IPS-15b (cell line): ENCODE measurements around the gene PUS7.

Experiments
- H3K27me3 ChIP-seq: one replicate; pipeline ENCODE4 v1.6.1; 2013; ENCODE audit warnings: low read length; ENCODE audit not compliant: control insufficient read depth, insufficient read depth
- H3K36me3 ChIP-seq: one replicate; pipeline ENCODE4 v1.6.1; 2013; ENCODE audit warnings: low read length; ENCODE audit not compliant: control insufficient read depth, insufficient read depth
- H3K4me1 ChIP-seq: one replicate; pipeline ENCODE4 v1.6.1; 2013; ENCODE audit warnings: mild to moderate bottlenecking, low read length; ENCODE audit not compliant: control insufficient read depth, insufficient read depth
- H3K4me3 ChIP-seq: one replicate; pipeline ENCODE4 v1.5.1; 2013; ENCODE audit warnings: low read depth, low read length
- H3K9ac ChIP-seq: one replicate; pipeline ENCODE4 v1.6.1; 2013; ENCODE audit warnings: low read depth, mild to moderate bottlenecking, low read length
- H3K9me3 ChIP-seq: one replicate; pipeline ENCODE4 v1.6.1; 2013; ENCODE audit warnings: mild to moderate bottlenecking, low read length; ENCODE audit not compliant: control insufficient read depth, insufficient read depth

Gene PUS7

GRCh38 chr7:105493196-105493922 is 28.7 kb downstream of the PUS7 start:
- no peak overlapping the region for H3K9ac ChIP-seq
- H3K27me3 ChIP-seq = no peaks in the 10 kb centered on the region
- no peaks in the 10 kb centered on the region for H3K9me3 ChIP-seq
- H3K4me3 ChIP-seq = no peak overlapping the region
- no peaks in the 10 kb centered on the region for H3K4me1 ChIP-seq
- no peaks in the 10 kb centered on the region for H3K36me3 ChIP-seq

DNA sequence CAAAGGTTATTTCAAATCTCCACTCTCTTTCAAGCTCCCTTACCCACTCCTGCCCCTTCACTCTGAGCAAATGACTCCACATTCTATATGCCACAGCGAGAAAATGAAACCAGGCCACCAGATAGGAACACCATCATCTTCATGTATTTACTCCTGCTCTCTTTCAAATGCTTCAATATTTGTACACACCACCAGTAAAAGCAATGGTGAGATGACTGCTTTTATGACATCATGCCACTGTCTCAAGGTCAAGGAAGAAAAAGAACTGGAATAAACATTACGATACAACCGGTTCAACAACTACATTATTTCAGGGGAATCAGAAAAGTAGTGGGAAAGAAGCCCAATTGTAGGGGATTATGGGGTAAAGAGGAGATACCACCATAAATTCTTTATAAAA is 32.7 kb downstream of the PUS7 start:
- no peaks in the 10 kb centered on the region for H3K27me3 ChIP-seq
- no peak overlapping the region for H3K9ac ChIP-seq
- no peak overlapping the region for H3K4me3 ChIP-seq
- no peaks in the 10 kb centered on the region for H3K4me1 ChIP-seq
- no peaks in the 10 kb centered on the region for H3K36me3 ChIP-seq
- H3K9me3 ChIP-seq = no peaks in the 10 kb centered on the region

- no peaks in the 10 kb centered on the region for H3K9me3 ChIP-seq
- H3K36me3 ChIP-seq = no peaks in the 10 kb centered on the region
- H3K27me3 ChIP-seq = no peaks in the 10 kb centered on the region
- H3K9ac ChIP-seq = no peak overlapping the region
- no peaks in the 10 kb centered on the region for H3K4me1 ChIP-seq
- no peak overlapping the region for H3K4me3 ChIP-seq
These were observed 34.2 kb downstream of the PUS7 start for GRCh38 chr7:105487579-105488571.

DNA sequence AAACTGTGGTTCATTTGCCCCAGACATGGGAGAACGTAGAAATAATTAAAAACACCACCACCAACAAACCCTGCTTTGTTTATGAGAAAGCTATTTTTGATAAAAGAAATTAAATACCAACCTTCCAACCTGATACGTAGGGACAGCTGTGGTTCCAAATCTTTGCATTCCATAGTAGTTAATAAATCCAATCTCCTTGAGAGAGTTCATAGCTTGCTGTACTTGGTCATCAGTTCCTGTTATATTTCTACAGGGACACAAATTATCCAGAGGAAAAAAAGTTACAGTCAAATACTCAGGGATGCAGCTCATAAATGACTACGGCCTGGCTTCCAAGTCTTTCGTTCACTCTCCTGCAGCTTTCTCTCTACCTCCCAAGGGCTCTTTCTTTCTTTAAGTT is 41.1 kb downstream of the PUS7 start:
- Histone ChIP-seq H3K4me1 (no peaks in the 10 kb centered on the region), H3K36me3 (peaks cover 10% of the 10 kb centered on the region), H3K9me3 (no peaks in the 10 kb centered on the region), H3K27me3 (no peaks in the 10 kb centered on the region), H3K4me3 (no peak overlapping the region), H3K9ac (no peak overlapping the region)

DNA sequence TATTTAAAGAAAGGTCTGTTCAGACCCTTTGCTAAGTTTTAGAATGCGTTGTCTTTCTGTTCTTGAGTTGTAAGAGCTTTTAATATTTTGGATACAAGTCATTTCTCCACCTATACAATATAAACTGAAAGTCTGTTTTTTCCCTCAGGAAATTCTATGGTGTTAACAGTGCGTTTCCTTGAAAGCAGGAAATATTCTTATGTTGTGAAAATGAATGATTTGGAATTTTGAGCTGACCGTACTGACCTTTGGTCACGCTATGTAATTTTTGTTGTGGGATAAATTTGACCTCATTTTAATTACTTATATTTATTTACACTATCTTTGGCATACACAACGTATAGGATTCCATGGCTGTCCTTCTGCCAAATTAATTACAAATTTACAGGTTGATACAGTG is 43.5 kb downstream of the PUS7 start:
- H3K36me3 ChIP-seq = peaks cover 10% of the 10 kb centered on the region
- H3K4me1 ChIP-seq = no peaks in the 10 kb centered on the region
- H3K9ac ChIP-seq = no peak overlapping the region
- no peaks in the 10 kb centered on the region for H3K9me3 ChIP-seq
- no peaks in the 10 kb centered on the region for H3K27me3 ChIP-seq
- no peak overlapping the region for H3K4me3 ChIP-seq

- no peak overlapping the region for H3K4me3 ChIP-seq
- H3K27me3 ChIP-seq = no peaks in the 10 kb centered on the region
- peaks cover 10% of the 10 kb centered on the region for H3K36me3 ChIP-seq
These were observed 44.2 kb downstream of the PUS7 start for GRCh38 chr7:105477908-105478307.

GRCh38 chr7:105474045-105474444 is 48.0 kb downstream of the PUS7 start:
- Histone ChIP-seq H3K4me1 (no peaks in the 10 kb centered on the region), H3K36me3 (peaks cover 10% of the 10 kb centered on the region), H3K27me3 (no peaks in the 10 kb centered on the region)

More at GRCh38 chr7:105477908-105478307, 44.2 kb downstream of the PUS7 start:
- H3K9ac ChIP-seq = no peak overlapping the region
- H3K9me3 ChIP-seq = no peaks in the 10 kb centered on the region
- no peaks in the 10 kb centered on the region for H3K4me1 ChIP-seq

GRCh38 chr7:105473163-105473562 is 48.9 kb downstream of the PUS7 start:
- no peaks in the 10 kb centered on the region for H3K4me1 ChIP-seq
- no peak overlapping the region for H3K9ac ChIP-seq
- H3K4me3 ChIP-seq = no peak overlapping the region
- no peaks in the 10 kb centered on the region for H3K27me3 ChIP-seq
- H3K9me3 ChIP-seq = no peaks in the 10 kb centered on the region
- peaks cover 4% of the 10 kb centered on the region for H3K36me3 ChIP-seq

More at GRCh38 chr7:105474045-105474444, 48.0 kb downstream of the PUS7 start:
- H3K9ac ChIP-seq = no peak overlapping the region
- H3K9me3 ChIP-seq = no peaks in the 10 kb centered on the region
- H3K4me3 ChIP-seq = no peak overlapping the region

DNA sequence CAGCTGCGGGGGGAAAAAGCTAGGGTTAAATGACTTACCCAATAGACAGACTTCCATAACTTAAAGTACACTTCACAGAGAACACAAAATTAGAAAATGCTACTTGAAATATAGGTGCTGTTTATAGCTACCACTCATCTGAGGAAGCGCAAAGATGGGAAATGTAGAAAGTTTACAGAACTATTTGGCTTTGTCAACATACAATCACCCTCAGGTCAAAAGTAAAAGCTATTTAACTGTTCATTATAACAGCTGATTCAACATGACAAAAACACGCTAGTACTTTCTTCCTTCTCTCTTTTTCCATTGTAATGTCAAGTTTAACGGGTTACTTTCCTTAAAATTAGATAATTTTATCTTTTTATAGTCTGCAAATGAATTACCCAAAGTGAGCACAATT is 51.2 kb downstream of the PUS7 start:
- Histone ChIP-seq H3K9ac (no peak overlapping the region), H3K27me3 (no peaks in the 10 kb centered on the region), H3K4me1 (no peaks in the 10 kb centered on the region), H3K4me3 (no peak overlapping the region), H3K36me3 (peaks cover 3% of the 10 kb centered on the region), H3K9me3 (no peaks in the 10 kb centered on the region)

DNA sequence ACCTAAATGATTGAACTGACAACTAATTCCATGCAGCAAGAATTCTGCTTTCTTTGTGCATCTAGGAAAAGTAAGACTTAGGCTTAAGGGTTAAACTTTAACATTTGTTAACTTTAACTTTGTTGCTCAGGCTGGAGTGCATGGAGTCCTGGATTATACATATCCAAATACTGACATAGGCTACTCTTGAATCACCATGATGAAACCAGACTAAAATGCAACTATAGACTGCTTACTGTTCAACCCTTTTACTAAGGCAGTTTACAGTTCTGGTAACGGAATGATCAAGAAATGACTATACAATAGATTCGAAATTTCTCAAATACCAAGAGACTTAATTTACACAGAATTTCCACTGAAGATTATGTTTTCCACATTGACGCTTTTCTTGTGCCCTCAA is 52.0 kb downstream of the PUS7 start:
- Histone ChIP-seq H3K36me3 (peaks cover 3% of the 10 kb centered on the region), H3K9ac (no peak overlapping the region), H3K27me3 (no peaks in the 10 kb centered on the region), H3K9me3 (no peaks in the 10 kb centered on the region), H3K4me3 (no peak overlapping the region), H3K4me1 (no peaks in the 10 kb centered on the region)

DNA sequence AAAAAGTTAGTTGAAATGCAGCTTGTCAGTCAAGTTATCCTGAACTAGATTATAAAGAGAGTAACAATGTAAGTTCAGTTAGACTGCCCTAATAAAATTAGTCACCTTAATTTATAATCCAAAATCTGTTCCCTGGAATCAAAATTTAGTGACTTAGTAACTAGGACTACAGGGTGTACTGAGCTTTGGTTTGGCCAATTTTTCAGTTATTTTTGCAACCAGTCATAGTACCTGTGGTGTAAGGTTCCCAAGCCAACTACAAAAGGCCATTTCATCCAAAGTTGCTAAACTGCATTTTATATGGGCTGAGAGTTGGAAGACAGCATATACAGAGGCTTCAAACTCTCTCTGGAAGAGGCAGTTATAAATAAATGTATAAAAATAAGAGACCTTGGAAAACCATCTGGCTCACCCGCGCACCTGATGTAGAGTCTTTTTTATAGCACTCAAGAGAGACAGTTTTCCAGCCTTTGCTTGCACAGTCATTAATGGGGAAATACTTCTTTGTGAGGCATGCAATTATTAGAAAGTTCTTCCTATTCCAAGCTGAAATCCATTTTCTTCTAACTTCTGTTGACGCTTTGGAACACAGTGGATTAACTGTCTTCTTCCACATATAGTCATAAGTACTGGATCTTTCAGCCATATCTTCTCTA is 59.2 kb downstream of the PUS7 start:
- H3K27me3 ChIP-seq = no peaks in the 10 kb centered on the region
- H3K9ac ChIP-seq = no peak overlapping the region
- no peaks in the 10 kb centered on the region for H3K36me3 ChIP-seq
- H3K9me3 ChIP-seq = no peaks in the 10 kb centered on the region
- H3K4me3 ChIP-seq = no peak overlapping the region
- H3K4me1 ChIP-seq = no peaks in the 10 kb centered on the region
